ENCODE data around the gene RIPPLY1.
A peak's percentile ranks its signal among the peaks of the same experiment; 100 is the strongest.
"Not testable (repeated sequence)": the region's sequence is repeated elsewhere in the genome, so short reads cannot be mapped to it uniquely, and the experiment has no call there.

RIPPLY1 gene

GRCh38 chrX:106905064-106905708 lies 2.0 kb upstream of the RIPPLY1 start:
- DNase-seq = no peak

GRCh38 chrX:106903856-106904528 lies 851 bp upstream of the RIPPLY1 start:
- no peak for DNase-seq

GRCh38 chrX:106902684-106903083 lies 457 bp downstream of the RIPPLY1 start:
- no peak for DNase-seq

GRCh38 chrX:106901781-106902219 lies 1.3 kb downstream of the RIPPLY1 start:
- no peak for DNase-seq

- no peak for DNase-seq
Measured at GRCh38 chrX:106901341-106901740, 1.8 kb downstream of the RIPPLY1 start.

GRCh38 chrX:106899841-106900240 lies 3.3 kb downstream of the RIPPLY1 start:
- no peak for DNase-seq

- DNase-seq = no peak
Measured at GRCh38 chrX:106899276-106899675, 3.9 kb downstream of the RIPPLY1 start.

GRCh38 chrX:106898462-106898861 lies 4.7 kb downstream of the RIPPLY1 start:
- no peak for DNase-seq

GRCh38 chrX:106897259-106897658 lies 5.9 kb downstream of the RIPPLY1 start:
- DNase-seq = no peak

- no peak for DNase-seq
Measured at GRCh38 chrX:106894978-106895452, 8.1 kb downstream of the RIPPLY1 start.

GRCh38 chrX:106894392-106894909 lies 8.7 kb downstream of the RIPPLY1 start:
- DNase-seq = peak; percentile 24

- DNase-seq = no peak
Measured at GRCh38 chrX:106891762-106892460, 11.2 kb downstream of the RIPPLY1 start.

GRCh38 chrX:106889468-106889867 lies 13.7 kb downstream of the RIPPLY1 start:
- no peak for DNase-seq

- DNase-seq = no peak
Measured at GRCh38 chrX:106875151-106875550, 28.0 kb downstream of the RIPPLY1 start.

GRCh38 chrX:106874075-106874474 lies 29.1 kb downstream of the RIPPLY1 start:
- DNase-seq = no peak

GRCh38 chrX:106872796-106873195 lies 30.3 kb downstream of the RIPPLY1 start:
- not testable (repeated sequence) for DNase-seq

- DNase-seq = no peak
Measured at GRCh38 chrX:106863697-106864096, 39.4 kb downstream of the RIPPLY1 start.

- no peak for DNase-seq
Measured at GRCh38 chrX:106862972-106863688, 40.0 kb downstream of the RIPPLY1 start.

Measured in DMS79 (cell line).